Suprapubic skin (tissue), 4 donors: ENCODE results near the gene TRAPPC2L.

Experiments used
- POLR2A ChIP-seq, 2 donors: fragments of 450-650 bp; IDR thresholded peaks; one replicate each; pipeline ENCODE4 v1.6.1; 2017; ENCODE audit warnings: antibody characterized with exemption in 2 of 2, mild to moderate bottlenecking in 2 of 2, moderate library complexity in 2 of 2
- POLR2AphosphoS5 ChIP-seq, 3 donors: sonication (generic); formaldehyde crosslinking; IDR thresholded peaks; one replicate each; pipeline ENCODE4 v1.6.1; 2017; ENCODE audit warnings: antibody characterized with exemption in 3 of 3
- TF ChIP-seq, protein P1 (sequence below), 2 donors: fragments of 200-600 bp in 1 of 2; fragments of 450-650 bp in 1 of 2; sonication (generic) in 1 of 2; IDR thresholded peaks; one replicate each; pipeline ENCODE4 v1.5.1; 2016 to 2019; ENCODE audit warnings: antibody characterized with exemption in 2 of 2, mild to moderate bottlenecking in 1 of 2, moderate library complexity in 1 of 2

DNA sequence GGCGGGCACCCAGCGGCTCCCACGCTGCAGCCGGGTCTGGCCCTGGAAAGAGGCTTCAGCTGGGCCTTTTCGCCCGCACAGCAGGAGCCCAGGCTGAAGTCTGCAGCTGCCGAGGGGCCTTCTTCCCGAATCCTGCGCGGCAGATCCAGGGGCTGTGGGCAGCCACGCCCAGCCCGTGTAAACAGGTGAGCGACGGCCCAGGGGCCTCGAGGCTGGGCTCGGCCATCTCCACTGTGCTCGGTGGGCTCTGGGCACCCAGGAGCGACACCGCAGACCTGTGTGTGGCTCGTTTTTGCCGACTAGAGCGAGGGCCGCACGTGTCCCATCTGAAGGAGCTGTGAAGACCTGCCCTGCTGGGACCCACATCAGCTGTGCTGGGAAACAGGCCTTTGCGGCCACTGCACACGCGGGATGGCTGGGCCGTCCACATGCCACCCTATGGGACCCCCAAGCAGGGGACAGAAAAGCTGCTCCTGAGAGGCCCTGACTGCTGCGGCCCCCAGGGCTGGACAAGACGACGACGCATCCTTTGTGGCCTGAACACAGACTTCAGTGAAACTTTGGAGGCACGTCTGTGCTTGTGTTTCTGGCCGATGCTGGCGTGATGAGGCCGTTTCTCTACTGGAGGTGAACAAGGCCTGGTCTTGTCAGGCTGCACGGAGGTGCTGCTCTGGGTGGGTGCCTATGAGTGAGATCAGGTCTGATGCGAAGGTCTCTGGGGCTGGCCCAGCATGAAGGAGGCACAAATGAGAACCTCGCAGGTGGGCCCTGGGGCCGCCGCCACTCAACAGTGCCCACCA lies 40.0 kb upstream of the TRAPPC2L start:
- TF ChIP-seq POLR2AphosphoS5 (IDR thresholded peaks at IDR 0.05) = no peak
- TF ChIP-seq, protein P1, sequence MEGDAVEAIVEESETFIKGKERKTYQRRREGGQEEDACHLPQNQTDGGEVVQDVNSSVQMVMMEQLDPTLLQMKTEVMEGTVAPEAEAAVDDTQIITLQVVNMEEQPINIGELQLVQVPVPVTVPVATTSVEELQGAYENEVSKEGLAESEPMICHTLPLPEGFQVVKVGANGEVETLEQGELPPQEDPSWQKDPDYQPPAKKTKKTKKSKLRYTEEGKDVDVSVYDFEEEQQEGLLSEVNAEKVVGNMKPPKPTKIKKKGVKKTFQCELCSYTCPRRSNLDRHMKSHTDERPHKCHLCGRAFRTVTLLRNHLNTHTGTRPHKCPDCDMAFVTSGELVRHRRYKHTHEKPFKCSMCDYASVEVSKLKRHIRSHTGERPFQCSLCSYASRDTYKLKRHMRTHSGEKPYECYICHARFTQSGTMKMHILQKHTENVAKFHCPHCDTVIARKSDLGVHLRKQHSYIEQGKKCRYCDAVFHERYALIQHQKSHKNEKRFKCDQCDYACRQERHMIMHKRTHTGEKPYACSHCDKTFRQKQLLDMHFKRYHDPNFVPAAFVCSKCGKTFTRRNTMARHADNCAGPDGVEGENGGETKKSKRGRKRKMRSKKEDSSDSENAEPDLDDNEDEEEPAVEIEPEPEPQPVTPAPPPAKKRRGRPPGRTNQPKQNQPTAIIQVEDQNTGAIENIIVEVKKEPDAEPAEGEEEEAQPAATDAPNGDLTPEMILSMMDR (IDR thresholded peaks at IDR 0.05) = no peak
- TF ChIP-seq POLR2A (IDR thresholded peaks at IDR 0.05) = no peak
